Activated CD4-positive, alpha-beta T cell treated with anti-CD3 and anti-CD28 coated beads, Interleukin-2, amount 50 U/mL, for 16 hours (primary cell): Measurements from ENCODE around the gene ARHGEF17.

Experiments used
- DNase-seq: peaks from one replicate; pipeline ENCODE4 v3.0.0-alpha.2; 2020

ARHGEF17 gene

DNA sequence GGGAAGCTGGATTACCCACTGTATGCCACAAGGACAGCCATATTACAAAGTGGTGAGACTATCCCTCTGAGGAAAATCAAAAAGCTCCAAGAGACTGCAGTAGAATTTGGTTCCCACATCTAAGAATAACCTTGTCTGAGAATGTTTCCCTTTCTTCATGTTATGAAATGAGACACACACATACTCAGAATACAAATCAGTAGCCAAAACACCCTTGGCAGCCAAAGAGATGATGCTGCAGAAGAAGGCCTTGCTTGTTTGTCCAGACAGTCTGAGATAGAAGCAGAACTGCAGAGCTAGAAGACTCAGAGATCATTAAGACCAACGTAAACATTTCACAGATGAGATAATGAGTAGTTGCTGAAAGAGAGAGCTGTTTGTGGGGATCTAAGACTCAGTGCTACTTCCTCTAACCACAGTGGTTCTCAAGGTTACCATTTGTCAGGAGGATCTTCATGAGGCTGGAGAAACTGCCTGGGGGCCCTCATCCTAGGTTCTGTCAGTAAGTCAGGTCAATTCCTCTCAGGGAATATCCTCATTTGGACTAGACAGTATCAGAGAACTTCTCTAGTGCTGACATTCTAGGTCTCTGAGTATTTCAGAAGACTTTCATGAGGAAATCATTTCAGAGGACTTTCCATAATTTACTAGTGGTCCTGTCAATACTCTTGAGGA lies 107.0 kb downstream of the ARHGEF17 start:
- DNase-seq, result peak; percentile 15

DNA sequence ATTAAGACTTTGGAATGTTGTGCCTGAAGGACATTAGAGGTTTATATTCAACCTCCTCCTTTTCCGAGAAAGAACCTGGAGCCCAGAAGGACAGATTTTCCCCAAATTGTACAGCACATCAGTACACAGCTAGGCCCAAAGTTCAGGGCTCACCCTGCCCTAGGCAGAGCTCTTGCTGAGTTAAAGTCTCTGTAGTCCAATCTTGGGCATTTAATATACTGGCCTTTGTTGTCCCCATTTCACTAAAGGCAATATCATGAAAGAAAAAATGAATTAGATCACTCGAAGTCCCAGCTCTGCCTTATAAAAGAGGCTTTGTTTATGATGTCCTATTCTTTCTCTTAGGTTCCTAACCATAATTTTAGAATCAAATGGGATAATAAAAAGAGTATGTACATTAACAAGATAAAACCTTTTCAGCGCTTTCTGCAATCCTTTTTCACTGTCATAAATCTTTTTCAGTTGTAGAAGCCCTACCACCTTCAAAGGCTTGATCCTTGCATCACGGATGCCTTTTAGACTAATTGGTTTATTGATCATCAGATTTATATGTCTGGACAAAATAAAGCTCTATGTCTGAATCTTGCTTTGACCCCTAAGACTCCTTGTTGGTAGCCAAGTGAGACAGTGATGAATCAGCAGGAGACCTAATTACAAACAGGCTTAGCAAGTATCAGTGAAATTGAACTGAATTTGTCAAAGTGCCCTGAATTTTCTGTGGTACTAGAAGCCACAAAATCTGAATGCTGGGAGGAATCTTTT lies 108.0 kb downstream of the ARHGEF17 start:
- DNase-seq, result no peak

DNA sequence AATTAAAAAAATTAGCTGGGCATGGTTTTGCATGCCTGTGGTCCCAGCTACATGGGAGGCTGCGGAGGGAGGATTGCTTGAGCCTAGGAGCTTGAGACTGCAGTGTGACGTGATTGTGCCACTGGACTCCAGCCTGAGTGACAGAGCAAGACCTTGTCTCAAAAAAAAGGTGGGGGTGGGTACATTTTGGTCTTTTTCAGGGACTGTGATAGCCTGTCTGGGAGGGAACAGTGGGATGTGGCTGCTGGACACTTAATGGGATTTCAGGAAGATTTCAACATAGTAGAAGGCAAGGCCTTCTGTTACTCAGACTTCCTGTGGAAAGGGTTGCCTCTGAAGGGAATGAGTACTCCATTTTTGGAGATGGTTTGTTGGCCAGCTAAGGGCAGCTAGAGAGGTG lies 108.7 kb downstream of the ARHGEF17 start:
- DNase-seq, result no peak
